Neuronal stem cell (in vitro differentiated cells): ENCODE results near the gene TRIM46.

Experiments
- DNase-seq: peaks from one replicate; pipeline ENCODE4 v3.0.0-alpha.2; 2013; ENCODE audit warnings: low spot score
- H2AFZ ChIP-seq: one replicate; pipeline ENCODE4 v1.6.1; 2013; ENCODE audit warnings: mild to moderate bottlenecking, low read length, inconsistent platforms
- H2AK5ac ChIP-seq: 2 replicates; pipeline ENCODE4 v1.6.1; 2013; ENCODE audit warnings: low read depth, mild to moderate bottlenecking, inconsistent platforms, low read length, moderate library complexity, mixed read lengths
- H2BK120ac ChIP-seq: 2 replicates; pipeline ENCODE4 v1.6.1; 2013; ENCODE audit warnings: low read depth, mild to moderate bottlenecking, inconsistent platforms, low read length, moderate library complexity, mixed read lengths
- H2BK12ac ChIP-seq: one replicate; pipeline ENCODE4 v1.6.1; 2013; ENCODE audit warnings: low read length, inconsistent platforms
- H2BK15ac ChIP-seq: 2 replicates; pipeline ENCODE4 v1.6.1; 2013; ENCODE audit warnings: mild to moderate bottlenecking, low read length, inconsistent platforms, mixed read lengths
- H2BK5ac ChIP-seq: one replicate; pipeline ENCODE4 v1.6.1; 2013; ENCODE audit warnings: inconsistent platforms, mild to moderate bottlenecking, low read length, moderate library complexity
- H3K14ac ChIP-seq: one replicate; pipeline ENCODE4 v1.6.1; 2013; ENCODE audit warnings: low read length, inconsistent platforms
- H3K18ac ChIP-seq: 2 replicates; pipeline ENCODE4 v1.6.1; 2013; ENCODE audit warnings: low read length, inconsistent platforms
- H3K23ac ChIP-seq: 2 replicates; pipeline ENCODE4 v1.6.1; 2013; ENCODE audit warnings: low read depth, mild to moderate bottlenecking, mixed read lengths, low read length, inconsistent platforms; ENCODE audit not compliant: poor library complexity
- H3K27ac ChIP-seq: replicated peaks from 3 replicates; pipeline ENCODE4 v1.5.1; 2013; ENCODE audit warnings: low read length, inconsistent platforms
- H3K27me3 ChIP-seq, 3 experiments: 2 replicates each; pipeline ENCODE4 v1.6.1; 2013; ENCODE audit warnings: low read length in 3 of 3, mild to moderate bottlenecking in 2 of 3, inconsistent platforms in 1 of 3, low read depth in 1 of 3, mixed read lengths in 1 of 3, moderate library complexity in 1 of 3; ENCODE audit not compliant: control insufficient read depth in 3 of 3, insufficient read depth in 3 of 3
- H3K36me3 ChIP-seq, 2 donors: replicated peaks in 1 of 2; 2 replicates each; pipeline ENCODE4 v1.6.1; 2013; ENCODE audit warnings: low read length in 2 of 2; ENCODE audit not compliant: control insufficient read depth in 2 of 2, insufficient read depth in 2 of 2
- H3K4ac ChIP-seq: 2 replicates; pipeline ENCODE4 v1.6.1; 2013; ENCODE audit warnings: inconsistent platforms, mild to moderate bottlenecking, low read length, moderate library complexity
- H3K4me1 ChIP-seq, 2 donors: 1 replicate in 1 of 2; 2 replicates in 1 of 2; pipeline ENCODE4 v1.6.1; 2013; ENCODE audit warnings: low read length in 2 of 2, low read depth in 1 of 2; ENCODE audit not compliant: control insufficient read depth in 2 of 2, insufficient read depth in 1 of 2
- H3K4me2 ChIP-seq: one replicate; pipeline ENCODE4 v1.6.1; 2013; ENCODE audit warnings: mild to moderate bottlenecking, low read length, inconsistent platforms; ENCODE audit not compliant: insufficient read depth, poor library complexity, severe bottlenecking
- H3K4me3 ChIP-seq, 2 donors: 2 replicates each; pipeline ENCODE4 v1.5.1; 2013; ENCODE audit warnings: low read length in 2 of 2, mild to moderate bottlenecking in 2 of 2, inconsistent platforms in 1 of 2, moderate library complexity in 1 of 2
- H3K79me1 ChIP-seq: one replicate; pipeline ENCODE4 v1.6.1; 2013; ENCODE audit warnings: low read depth, mild to moderate bottlenecking, inconsistent platforms, low read length, moderate library complexity
- H3K9ac ChIP-seq: one replicate; pipeline ENCODE4 v1.6.1; 2013; ENCODE audit warnings: mild to moderate bottlenecking, low read depth, low read length, inconsistent platforms; ENCODE audit not compliant: poor library complexity
- H3K9me3 ChIP-seq, 2 donors: replicated peaks in 1 of 2; 2 replicates each; pipeline versions ENCODE3 to v1.6.1; 2013; ENCODE audit warnings: low read length in 2 of 2, mild to moderate bottlenecking in 2 of 2, inconsistent platforms in 1 of 2, low read depth in 1 of 2, mixed read lengths in 1 of 2, moderate library complexity in 1 of 2; ENCODE audit not compliant: control insufficient read depth in 2 of 2, insufficient read depth in 1 of 2
- H4K8ac ChIP-seq: one replicate; pipeline ENCODE4 v1.6.1; 2013; ENCODE audit warnings: low read depth, mild to moderate bottlenecking, inconsistent platforms, low read length, moderate library complexity
- H4K91ac ChIP-seq: one replicate; pipeline ENCODE4 v1.6.1; 2013; ENCODE audit warnings: low read length, low read depth, mild to moderate bottlenecking, inconsistent platforms; ENCODE audit not compliant: poor library complexity
- WGBS, 2 donors: extraction: QIAGEN DNeasy Blood & Tissue Kit; methylation state at CpG; one replicate each; pipeline ENCODE4 v1.1.7; 2013; ENCODE audit warnings: missing lambda C conversion rate in 2 of 2, mixed read lengths in 1 of 2; ENCODE audit not compliant: insufficient read length in 2 of 2, insufficient replicate concordance in 1 of 2; ENCODE audit errors: extremely low coverage in 2 of 2; 5-methylcytosine and 5-hydroxymethylcytosine counted together

The TRIM46 gene

DNA sequence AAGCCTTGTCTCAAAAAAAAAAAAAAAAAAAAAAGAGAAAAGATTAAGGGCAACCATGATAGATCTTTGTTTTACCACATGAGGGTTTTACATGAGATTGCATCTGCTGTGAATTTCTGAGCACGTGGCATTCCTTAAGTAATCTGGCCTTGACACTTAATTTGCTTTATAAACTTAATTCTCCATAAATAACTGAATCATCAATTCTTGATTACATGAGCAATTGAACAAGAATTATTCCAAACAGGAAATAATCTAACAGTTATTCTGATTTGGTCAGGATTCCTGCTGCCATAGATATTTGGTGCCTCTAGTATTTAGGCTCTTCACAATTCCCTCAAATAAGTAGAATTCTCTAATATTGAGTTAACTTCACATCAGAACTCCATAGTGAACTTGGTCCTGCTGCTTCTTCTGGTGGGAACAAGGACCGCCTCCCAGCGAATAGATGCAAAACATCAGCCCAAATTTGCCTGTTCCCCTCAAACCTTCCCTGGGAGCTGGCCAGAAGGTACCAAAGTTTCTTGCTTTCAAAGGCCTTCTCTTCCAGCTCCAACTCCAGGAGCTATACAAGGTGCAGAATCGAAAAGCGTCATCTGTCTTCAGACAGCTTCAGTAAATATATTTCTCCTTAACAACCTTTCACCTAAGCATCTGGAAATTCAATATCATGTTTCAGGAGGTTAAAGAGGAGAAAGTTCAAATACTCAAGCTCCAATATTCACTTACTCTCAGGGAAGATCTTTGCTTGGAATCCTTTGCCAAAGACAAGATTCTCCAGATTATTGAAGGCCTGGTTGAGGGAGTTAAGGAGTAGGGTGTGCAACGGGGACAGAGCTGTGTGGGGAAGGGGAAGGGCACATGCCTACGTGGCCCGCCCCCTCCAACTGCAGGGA lies 1.6 kb upstream of the TRIM46 start:
- no CpG with 5 or more reads among the region's 8 CpGs for WGBS, 2 donors
- DNase-seq, result no peak
- peaks cover 14 to 37% of the 10 kb centered on the region in 2 donors for H3K36me3 ChIP-seq

DNA sequence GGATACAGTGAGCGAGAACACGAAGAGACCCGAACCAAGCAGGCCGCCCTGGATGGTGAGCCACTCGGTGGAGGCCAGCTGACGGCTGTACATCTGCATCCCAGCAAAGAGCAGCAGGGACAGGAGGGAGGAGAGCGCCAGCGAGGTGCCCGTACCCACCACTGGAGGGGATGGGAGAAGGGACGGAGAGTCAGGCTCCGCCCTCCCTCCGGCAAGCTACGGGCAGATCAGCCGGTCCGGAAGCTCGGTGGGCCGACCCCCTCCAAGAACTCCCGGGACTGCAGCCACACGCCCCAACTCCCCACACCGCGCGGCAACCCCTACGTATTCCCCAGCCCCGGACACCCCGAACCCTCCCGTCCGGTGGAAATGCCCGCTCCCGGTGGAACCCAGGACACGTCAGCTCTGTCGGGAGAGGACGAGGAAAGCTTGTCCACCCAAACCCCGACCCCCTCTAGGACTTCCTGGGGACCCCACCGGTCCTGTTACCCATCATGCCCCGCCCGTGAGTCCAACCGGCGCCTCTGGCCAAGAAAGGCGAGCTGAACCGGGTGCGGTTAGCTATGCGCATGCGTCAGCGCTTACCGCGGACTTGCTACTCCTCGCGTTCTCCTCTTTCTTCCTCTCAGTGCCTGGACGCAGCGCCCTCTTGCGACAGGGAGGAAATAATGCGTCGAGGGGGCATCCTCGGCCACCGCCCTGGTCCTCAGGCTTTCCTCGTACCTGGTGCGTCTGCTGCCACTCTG lies 744 bp upstream of the TRIM46 start, which contains the start of gene KRTCAP2:
Gene KRTCAP2 (minus strand): TSS at position 573 of the 746 bp plus-strand sequence. CDS start 80 bp downstream, at position 493.
- Histone ChIP-seq H3K27me3 (no peaks in the 10 kb centered on the region), H2BK120ac (peak within 1 kb of the TSS; percentile 81), H3K14ac (peak within 1 kb of the TSS; percentile 98), H3K79me1 (peaks cover 12% of the 10 kb centered on the region), H2AFZ (peak within 1 kb of the TSS; percentile 91), H3K18ac (peak within 1 kb of the TSS; percentile 96), H4K8ac (no peak within 1 kb of the TSS), H3K9ac (peak within 1 kb of the TSS; percentile 96), H3K9me3 (no peaks in the 10 kb centered on the region), H2BK12ac (peak within 1 kb of the TSS; percentile 7), H4K91ac (no peak within 1 kb of the TSS), H3K23ac (peak within 1 kb of the TSS; percentile 83), H3K27ac (peak within 1 kb of the TSS; percentile 78), H3K36me3 (peaks cover 22 to 45% of the 10 kb centered on the region in 2 donors), H2AK5ac (peak within 1 kb of the TSS; percentile 95), H3K4me3 (peak within 1 kb of the TSS; percentile 77 to 88), H3K4me1 (peaks cover 14 to 19% of the 10 kb centered on the region in 2 donors), H2BK15ac (peak within 1 kb of the TSS; percentile 88), H3K4me2 (peak within 1 kb of the TSS; percentile 95), H2BK5ac (peak within 1 kb of the TSS; percentile 89), H3K4ac (peak within 1 kb of the TSS; percentile 54)
- no CpG with 5 or more reads among the region's 57 CpGs for WGBS, 2 donors
- DNase-seq, result peak; percentile 96

More for the DNA sequence above, 1.6 kb upstream of the TRIM46 start:
- H3K4me1 ChIP-seq, result peaks cover 17 to 23% of the 10 kb centered on the region in 2 donors
- H2BK5ac ChIP-seq, result peak overlapping the region; percentile 89
- H2BK12ac ChIP-seq, result no peak overlapping the region
- H2BK15ac ChIP-seq, result peak overlapping the region; percentile 88
- peak overlapping the region; percentile 54 for H3K4ac ChIP-seq
- peak overlapping the region; percentile 95 for H3K4me2 ChIP-seq
- H3K79me1 ChIP-seq, result peaks cover 9% of the 10 kb centered on the region
- peak overlapping the region; percentile 91 for H2AFZ ChIP-seq
- no peak overlapping the region for H4K8ac ChIP-seq
- peak overlapping the region; percentile 78 for H3K27ac ChIP-seq
- peak overlapping the region; percentile 77 to 85 for H3K4me3 ChIP-seq
- peak overlapping the region; percentile 96 for H3K18ac ChIP-seq
- peak overlapping the region; percentile 64 for H2BK120ac ChIP-seq
- H3K23ac ChIP-seq, result peak overlapping the region; percentile 83
- no peaks in the 10 kb centered on the region for H3K27me3 ChIP-seq
- H4K91ac ChIP-seq, result no peak overlapping the region
- H3K14ac ChIP-seq, result peak overlapping the region; percentile 98
- peak overlapping the region; percentile 95 for H2AK5ac ChIP-seq
- peak overlapping the region; percentile 96 for H3K9ac ChIP-seq
- H3K9me3 ChIP-seq, result no peaks in the 10 kb centered on the region

DNA sequence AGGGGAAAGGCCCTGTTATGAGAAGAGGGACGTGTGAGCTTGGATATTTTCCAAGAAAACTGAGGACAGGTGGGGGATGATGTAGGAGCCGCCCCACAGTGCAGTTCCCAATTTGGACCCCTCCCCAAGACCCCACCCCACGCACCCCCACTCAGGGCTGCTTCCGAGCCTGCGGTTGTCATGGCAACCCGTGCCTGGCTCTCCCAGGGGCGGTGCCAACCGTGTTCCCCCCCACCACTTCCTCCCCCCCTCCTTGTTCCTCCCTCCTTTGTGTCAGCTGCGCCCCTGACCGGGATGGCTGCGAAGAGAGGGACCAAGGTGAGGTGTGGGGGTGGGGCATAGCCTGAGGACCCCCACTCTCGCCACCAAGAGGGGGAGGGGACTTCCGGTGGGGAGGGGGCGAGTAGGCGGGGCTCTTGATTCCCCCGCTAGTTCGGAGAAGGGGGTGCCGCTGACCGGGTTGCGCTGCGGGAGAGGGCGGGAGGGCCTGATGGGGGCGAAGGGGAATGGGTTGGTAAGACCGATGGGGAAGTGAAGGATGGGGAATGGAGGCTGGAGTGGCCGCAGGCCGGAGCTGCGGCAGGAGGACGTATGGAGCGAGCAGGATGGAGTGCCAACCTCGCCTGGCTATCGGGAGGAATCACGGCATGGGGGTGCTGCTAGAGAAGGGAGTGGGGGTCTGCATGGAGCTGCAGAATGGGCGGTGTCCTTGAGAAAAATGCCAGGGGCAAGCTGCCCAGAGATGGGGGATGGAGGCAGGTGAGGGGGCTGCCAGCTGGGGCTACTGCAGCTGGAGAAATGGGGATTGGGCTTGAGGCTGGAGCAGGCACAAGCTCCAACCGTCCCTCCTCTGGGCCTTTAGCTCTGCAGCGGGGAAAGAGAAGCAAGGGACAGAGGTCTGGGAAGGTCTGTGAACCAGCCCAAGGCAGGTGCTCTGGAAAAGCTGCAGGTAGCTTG lies 953 bp downstream of the TRIM46 start:
- Histone ChIP-seq H3K23ac (peak overlapping the region; percentile 25), H4K8ac (no peak overlapping the region), H2AFZ (peak overlapping the region; percentile 91), H2BK120ac (peak overlapping the region; percentile 81), H2AK5ac (peak overlapping the region; percentile 98), H3K27ac (peak overlapping the region; percentile 73), H2BK15ac (peak overlapping the region; percentile 98), H3K4ac (peak overlapping the region; percentile 0), H3K79me1 (peaks cover 13% of the 10 kb centered on the region), H3K14ac (peak overlapping the region; percentile 59), H4K91ac (no peak overlapping the region), H3K9me3 (no peaks in the 10 kb centered on the region), H3K4me2 (peak overlapping the region; percentile 91), H3K4me3 (peak overlapping the region; percentile 77 to 88), H3K36me3 (peaks cover 31 to 41% of the 10 kb centered on the region in 2 donors), H3K9ac (peak overlapping the region; percentile 93), H3K27me3 (no peaks in the 10 kb centered on the region), H2BK5ac (peak overlapping the region; percentile 98), H3K18ac (peak overlapping the region; percentile 96), H2BK12ac (peak overlapping the region; percentile 60), H3K4me1 (peaks cover 14 to 19% of the 10 kb centered on the region in 2 donors)
- no CpG with 5 or more reads among the region's 35 CpGs for WGBS, 2 donors
- peak; percentile 62 for DNase-seq
